ENCODE data around the gene CRYGB. TPM values are rescaled to one million over a fixed set of nuclear protein-coding genes. Genes with fewer than 3 reads are reported as not detected.

Gene CRYGB
- total RNA-seq, 4 donors from 2014 or later, result not detected

DNA sequence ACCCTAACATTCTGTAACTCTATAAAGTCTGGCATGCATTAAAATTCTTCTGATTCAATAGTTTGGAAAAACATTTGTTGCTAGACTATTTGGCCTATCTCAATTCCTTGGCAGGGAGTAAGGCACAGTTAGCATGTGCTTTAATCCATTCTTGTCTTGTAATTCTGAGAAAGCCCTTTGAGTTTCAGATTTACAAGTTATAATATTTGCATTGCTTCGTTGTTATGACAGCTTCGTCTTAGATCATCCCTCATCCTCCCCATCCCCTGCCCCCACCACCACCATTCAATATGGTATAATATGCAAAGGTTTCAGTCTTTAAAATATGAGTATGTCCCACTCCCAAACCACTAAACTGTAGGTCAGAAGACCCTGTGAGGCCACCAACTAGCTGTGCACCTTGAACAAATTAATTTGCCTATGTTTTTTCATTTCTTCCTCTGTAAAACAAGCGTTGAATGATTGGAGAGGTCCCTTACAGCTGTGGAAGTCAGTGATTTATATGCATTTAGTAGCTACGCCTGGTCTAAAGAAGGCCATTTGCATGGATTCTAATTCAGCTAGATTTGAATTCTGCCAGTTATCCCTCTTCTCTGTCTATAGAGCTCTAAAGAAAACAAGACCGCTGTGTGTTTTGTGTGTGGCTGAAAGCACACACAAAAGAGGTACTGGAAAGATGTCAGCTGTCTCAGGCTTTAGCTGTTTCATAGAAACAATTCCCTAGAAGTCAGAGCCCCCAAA, 43.3 kb upstream of the CRYGB start:
- Histone ChIP-seq H3K27me3 (peaks cover 20% of the 10 kb centered on the region), H3K9me3 (no peaks in the 10 kb centered on the region), H3K4me3 (no peak overlapping the region), H3K27ac (no peak overlapping the region), H3K4me1 (no peaks in the 10 kb centered on the region), H3K36me3 (no peaks in the 10 kb centered on the region)
- no peak for TF ChIP-seq POLR2A (IDR thresholded peaks at IDR 0.05)
- TF ChIP-seq EP300 (IDR thresholded peaks at IDR 0.05), result no peak
- no peak for TF ChIP-seq POLR2AphosphoS5 (IDR thresholded peaks at IDR 0.05)
- no peak for TF ChIP-seq CTCF (IDR thresholded peaks at IDR 0.05)
- 52 to 70% methylated on average over 5 of the region's 5 CpGs for WGBS, 2 donors (ENCODE audit: low coverage in 1 of 2)
- no peak for ATAC-seq

GRCh38 chr2:208186893-208187292, 40.9 kb upstream of the CRYGB start:
- no peak overlapping the region for H3K4me3 ChIP-seq
- ATAC-seq, result no peak
- H3K4me1 ChIP-seq, result no peaks in the 10 kb centered on the region
- peaks cover 30% of the 10 kb centered on the region for H3K27me3 ChIP-seq
- H3K9me3 ChIP-seq, result no peaks in the 10 kb centered on the region
- H3K36me3 ChIP-seq, result no peaks in the 10 kb centered on the region
- no peak overlapping the region for H3K27ac ChIP-seq
- TF ChIP-seq POLR2AphosphoS5 (IDR thresholded peaks at IDR 0.05), result no peak
- no peak for TF ChIP-seq CTCF (IDR thresholded peaks at IDR 0.05)
- TF ChIP-seq EP300 (IDR thresholded peaks at IDR 0.05), result no peak
- no peak for TF ChIP-seq POLR2A (IDR thresholded peaks at IDR 0.05)
- 76 to 93% methylated on average over 2 of the region's 2 CpGs for WGBS, 2 donors (ENCODE audit: low coverage in 1 of 2)

- ATAC-seq, result no peak
- Histone ChIP-seq H3K36me3 (no peaks in the 10 kb centered on the region), H3K9me3 (no peaks in the 10 kb centered on the region), H3K4me3 (no peak overlapping the region), H3K27ac (no peak overlapping the region), H3K4me1 (no peaks in the 10 kb centered on the region), H3K27me3 (peaks cover 30% of the 10 kb centered on the region)
- TF ChIP-seq EP300 (IDR thresholded peaks at IDR 0.05) (no peak), POLR2AphosphoS5 (IDR thresholded peaks at IDR 0.05) (no peak), CTCF (IDR thresholded peaks at IDR 0.05) (no peak), POLR2A (IDR thresholded peaks at IDR 0.05) (no peak)
- 66 to 77% methylated on average over 4 to 5 of the region's 5 CpGs for WGBS, 2 donors (ENCODE audit: low coverage in 1 of 2)
Measured at GRCh38 chr2:208186465-208186864, 40.5 kb upstream of the CRYGB start.

GRCh38 chr2:208183972-208184705, 38.2 kb upstream of the CRYGB start:
- H3K27ac ChIP-seq, result no peak overlapping the region
- TF ChIP-seq POLR2AphosphoS5 (IDR thresholded peaks at IDR 0.05) (no peak), CTCF (IDR thresholded peaks at IDR 0.05) (no peak)
- no peaks in the 10 kb centered on the region for H3K4me1 ChIP-seq
- H3K27me3 ChIP-seq, result peaks cover 20% of the 10 kb centered on the region
- no peaks in the 10 kb centered on the region for H3K36me3 ChIP-seq
- WGBS, 2 donors (ENCODE audit: low coverage in 1 of 2), result 40 to 43% methylated on average over 9 to 12 of the region's 12 CpGs
- no peaks in the 10 kb centered on the region for H3K9me3 ChIP-seq
- no peak overlapping the region for H3K4me3 ChIP-seq
- ATAC-seq, result no peak

GRCh38 chr2:208183526-208183925, 37.6 kb upstream of the CRYGB start:
- Histone ChIP-seq H3K4me1 (no peaks in the 10 kb centered on the region), H3K36me3 (no peaks in the 10 kb centered on the region), H3K27me3 (peaks cover 20% of the 10 kb centered on the region), H3K9me3 (no peaks in the 10 kb centered on the region), H3K27ac (no peak overlapping the region), H3K4me3 (no peak overlapping the region)
- WGBS, 2 donors (ENCODE audit: low coverage in 1 of 2), result 50 to 69% methylated on average over 7 of the region's 7 CpGs
- ATAC-seq, result no peak
- no peak for TF ChIP-seq POLR2AphosphoS5 (IDR thresholded peaks at IDR 0.05)
- no peak for TF ChIP-seq EP300 (IDR thresholded peaks at IDR 0.05)
- TF ChIP-seq CTCF (IDR thresholded peaks at IDR 0.05), result no peak
- no peak for TF ChIP-seq POLR2A (IDR thresholded peaks at IDR 0.05)

All from gastroesophageal sphincter (tissue), 4 donors.